Heart right ventricle (tissue), 16 donors: Measurements from ENCODE around the gene POLR2J. TPM values are rescaled to one million over a fixed set of nuclear protein-coding genes. Genes with fewer than 3 reads are reported as not detected.
A peak's percentile ranks its signal among the peaks of the same experiment; 100 is the strongest.
"Not testable (repeated sequence)": the region's sequence is repeated elsewhere in the genome, so short reads cannot be mapped to it uniquely, and the experiment has no call there.

Experiments used
- ATAC-seq, 8 donors: fragments of 200-7000 bp; cut with Tn5 transposase; one replicate each; pipeline ENCODE4 v1.9.1; 2020; ENCODE audit warnings: mild to moderate bottlenecking in 8 of 8, moderate library complexity in 8 of 8, moderate number of reproducible peaks in 1 of 8
- DNase-seq, 2 donors: peaks; one replicate each; pipeline ENCODE4 v3.0.0-alpha.2; 2020
- H3K27ac ChIP-seq, 10 donors: fragments of 200-600 bp; sonication (generic) in 2 of 10; one replicate each; pipeline versions ENCODE4 v1.5.0 to v1.8.0; 2020 to 2022; ENCODE audit warnings: mild to moderate bottlenecking in 3 of 10
- H3K27me3 ChIP-seq, 7 donors: fragments of 200-600 bp; one replicate each; pipeline ENCODE4 v1.8.0; 2021 to 2022; ENCODE audit warnings: mild to moderate bottlenecking in 2 of 7
- H3K36me3 ChIP-seq, 9 donors: fragments of 200-600 bp; sonication (generic) in 1 of 9; one replicate each; pipeline versions ENCODE4 v1.5.0 to v1.8.0; 2020 to 2022; ENCODE audit warnings: mild to moderate bottlenecking in 2 of 9
- H3K4me1 ChIP-seq, 9 donors: fragments of 200-600 bp; sonication (generic) in 1 of 9; one replicate each; pipeline versions ENCODE4 v1.5.0 to v1.8.0; 2020 to 2022; ENCODE audit warnings: mild to moderate bottlenecking in 4 of 9
- H3K4me3 ChIP-seq, 10 donors: fragments of 200-600 bp; sonication (generic) in 2 of 10; one replicate each; pipeline versions ENCODE4 v1.5.0 to v1.8.0; 2020 to 2022; ENCODE audit warnings: mild to moderate bottlenecking in 7 of 10, moderate library complexity in 2 of 10
- H3K9me3 ChIP-seq, 11 donors: fragments of 200-600 bp in 10 of 11; sonication (generic) in 2 of 11; one replicate each; pipeline versions ENCODE4 v1.5.0 to v1.8.0; 2013 to 2022; ENCODE audit warnings: mild to moderate bottlenecking in 2 of 11, control low read depth in 1 of 11, moderate library complexity in 1 of 11
- CTCF ChIP-seq, 9 donors: fragments of 200-600 bp; sonication (generic) in 2 of 9; IDR thresholded peaks; one replicate each; pipeline versions ENCODE4 v1.5.0 to v1.8.0; 2021 to 2022; ENCODE audit warnings: antibody characterized with exemption in 9 of 9, mild to moderate bottlenecking in 5 of 9, moderate library complexity in 1 of 9
- WGBS, 2 donors: extraction: QIAGEN DNeasy Blood & Tissue Kit; methylation state at CpG; one replicate each; pipeline ENCODE4 v1.1.7; 2013; ENCODE audit warnings: inconsistent platforms in 1 of 2; 5-methylcytosine and 5-hydroxymethylcytosine counted together
- intact Hi-C, 10 donors: fragments of 100-400 bp; cut with DNase I; formaldehyde crosslinking; loops; one replicate each; pipeline versions ENCODE4 v1.11.1 to v1.14.2; 2022
- polyA plus RNA-seq, 2 donors: library from polyadenylated mRNA; stranded (reverse); fragments of 200-250 nt; gene quantifications; one replicate each; pipeline ENCODE4 v1.2.3, GENCODE V29; 2013
- total RNA-seq, 10 donors: library from RNA; stranded (reverse); fragmentation: NEBNext Ultra II Directional in 3 of 10; extraction: Animal tissue kit (Norgen Biotek cat#: 25700) in 3 of 10; gene quantifications; one replicate each; pipeline versions ENCODE4 v1.2.1 to v1.2.4, GENCODE V29; 2021 to 2023
- donor health status: Arrhythmogenic right ventricular cardiomyopathy.
- donor health status: ischemic (EF 13 %, LVEDD 7.1; RV severe dilation, severe dysfunction).
- donor health status: healthy with polysubstance abuse.
- donor health status: DM: no; HTN: yes; CAD: no.
- donor health status: DM: no; HTN: no; CAD: no.
- donor health status: ischemic (EF 25% LVEDD 6.9; RV normal size, moderate dysfunction).
- donor health status: ischemic (EF 25% LVEDD 5.7; RV mildly dilated, moderate dysfunction).
- donor health status: healthy.
- donor health status: DM: yes; HTN: yes; CAD: no.
- donor health status: Ischemic cardiomyopathy.
- donor health status: ischemic (EF 35%, LVEDD 5.7; RV mildly dilated, moderate dysfunction).
- donor health status: nonischemic (EF 11% LVEDD 7.7; RV severe dilation, severe dysfunction).
- donor health status: DM: yes; HTN: yes; CAD: no.
- donor health status: PGD.
- donor health status: ischemic (EF 29% LVEDD 5.4; RV normal size, mild dysfunction).
- donor health status: nonischemic (EF 23%, LVEDD 6.1; RV moderate dilation, normal function).

POLR2J gene
- total and polyA plus RNA-seq, 12 donors, result 40.1 to 228 (median 55.6) TPM

- ATAC-seq, result peak; percentile 28 to 54 (median 42)
- DNase-seq, H3K27me3 ChIP-seq, H3K27ac ChIP-seq, H3K4me1 ChIP-seq, H3K4me3 ChIP-seq, H3K9me3 ChIP-seq, intact Hi-C loops, H3K36me3 ChIP-seq: not testable (repeated sequence)
- no CpG with 5 or more reads among the region's 67 CpGs for WGBS, 2 donors
These were observed 15.9 kb upstream of the POLR2J start for GRCh38 chr7:102494473-102495149.

GRCh38 chr7:102494026-102494425 lies 15.3 kb upstream of the POLR2J start:
- peak overlapping the region in 1 of 10 donors; percentile 36 for H3K4me3 ChIP-seq

GRCh38 chr7:102493220-102493935 lies 14.7 kb upstream of the POLR2J start:
- DNase-seq, H3K36me3 ChIP-seq, H3K4me3 ChIP-seq, H3K9me3 ChIP-seq, H3K27me3 ChIP-seq, intact Hi-C loops, H3K4me1 ChIP-seq, H3K27ac ChIP-seq: not testable (repeated sequence)
- ATAC-seq, result peak; percentile 65 to 81 (median 76)
- WGBS, 2 donors, result no CpG with 5 or more reads among the region's 33 CpGs

More at GRCh38 chr7:102494026-102494425, 15.3 kb upstream of the POLR2J start:
- ATAC-seq, result peak in 2 of 8 donors; percentile 2 to 7
- peak in 1 of 2 donors; percentile 3 for DNase-seq
- 43 to 61% methylated on average over 4 to 7 of the region's 15 CpGs for WGBS, 2 donors
- H3K9me3 ChIP-seq, H3K36me3 ChIP-seq, H3K27me3 ChIP-seq, H3K4me1 ChIP-seq, intact Hi-C loops: not testable (repeated sequence)
- peak overlapping the region in 1 of 10 donors; percentile 49 for H3K27ac ChIP-seq

GRCh38 chr7:102490529-102491075 lies 11.9 kb upstream of the POLR2J start:
- H3K4me3 ChIP-seq, H3K4me1 ChIP-seq, H3K27ac ChIP-seq, H3K27me3 ChIP-seq, H3K36me3 ChIP-seq, intact Hi-C loops, H3K9me3 ChIP-seq: not testable (repeated sequence)
- peak in 7 of 8 donors; percentile 7 to 65 (median 33) for ATAC-seq
- peak; percentile 5 to 39 for DNase-seq
- 81 to 95% methylated on average over 2 to 3 of the region's 12 CpGs for WGBS, 2 donors

GRCh38 chr7:102484317-102484716 lies 5.6 kb upstream of the POLR2J start:
- H3K27me3 ChIP-seq, ATAC-seq, DNase-seq, H3K4me1 ChIP-seq, H3K9me3 ChIP-seq, intact Hi-C loops, H3K27ac ChIP-seq, H3K4me3 ChIP-seq, H3K36me3 ChIP-seq: not testable (repeated sequence)
- WGBS, 2 donors, result no CpG with 5 or more reads among the region's 5 CpGs

GRCh38 chr7:102481962-102482361 lies 3.2 kb upstream of the POLR2J start:
- DNase-seq, H3K27me3 ChIP-seq, H3K36me3 ChIP-seq, H3K4me3 ChIP-seq, H3K27ac ChIP-seq, H3K9me3 ChIP-seq, ATAC-seq, H3K4me1 ChIP-seq, intact Hi-C loops: not testable (repeated sequence)
- no CpG with 5 or more reads among the region's 10 CpGs for WGBS, 2 donors

- TF ChIP-seq CTCF (IDR thresholded peaks at IDR 0.05), result peak in 6 of 9 donors; percentile 10 to 57 (median 46)
- H3K27me3 ChIP-seq, H3K4me1 ChIP-seq, H3K4me3 ChIP-seq, H3K9me3 ChIP-seq, intact Hi-C loops, H3K27ac ChIP-seq, H3K36me3 ChIP-seq: not testable (repeated sequence)
- peak; percentile 19 to 23 for DNase-seq
- ATAC-seq, result peak in 2 of 8 donors; percentile 28 to 63
- WGBS, 2 donors, result 4 to 5% methylated on average over 6 to 8 of the region's 11 CpGs
These were observed 1.4 kb upstream of the POLR2J start for GRCh38 chr7:102479982-102480637.

GRCh38 chr7:102479209-102479584 lies 475 bp upstream of the POLR2J start:
- 0% methylated on average over 2 of the region's 10 CpGs for WGBS, 2 donors
- DNase-seq, H3K27me3 ChIP-seq, H3K4me1 ChIP-seq, H3K36me3 ChIP-seq, H3K9me3 ChIP-seq, intact Hi-C loops: not testable (repeated sequence)
- Histone ChIP-seq H3K27ac (peak overlapping the region in 1 of 10 donors; percentile 39), H3K4me3 (peak overlapping the region in 1 of 10 donors; percentile 60)
- peak in 3 of 8 donors; percentile 3 to 39 (median 36) for ATAC-seq

GRCh38 chr7:102474736-102475435 lies 3.8 kb downstream of the POLR2J start:
- peaks cover 0 to 41% (median 0%) of the 10 kb centered on the region in 9 donors for H3K36me3 ChIP-seq
- ATAC-seq, H3K4me3 ChIP-seq, H3K4me1 ChIP-seq, H3K9me3 ChIP-seq, intact Hi-C loops, DNase-seq, H3K27ac ChIP-seq, H3K27me3 ChIP-seq: not testable (repeated sequence)
- 67 to 74% methylated on average over 8 to 9 of the region's 19 CpGs for WGBS, 2 donors
